HCT116 (cell line): ENCODE measurements around the gene LPIN1.

Source experiments
- ZNF274 ChIP-seq: fragments of 200-500 bp; sonication (Bioruptor generic); IDR thresholded peaks from 2 replicates; pipeline ENCODE4 v1.6.1; 2014; ENCODE audit warnings: mild to moderate bottlenecking, low read depth, low read length, inconsistent platforms
- TF ChIP-seq, protein P1 (sequence below), 3 experiments: fragments of 200-600 bp in 1 of 3; sonication (generic) in 1 of 3; IDR thresholded peaks in 2 of 3; conservative IDR thresholded peaks in 1 of 3; 2 replicates each; pipeline ENCODE4 v1.5.1; 2012 to 2017; ENCODE audit warnings: low read depth in 2 of 3, low read length in 2 of 3, antibody characterized with exemption in 1 of 3, borderline replicate concordance in 1 of 3, control low read depth in 1 of 3, mild to moderate bottlenecking in 1 of 3, mixed read lengths in 1 of 3, mixed run types in 1 of 3, moderate library complexity in 1 of 3; ENCODE audit not compliant: insufficient read depth in 1 of 3
- TF ChIP-seq, protein P2 (sequence below): IDR thresholded peaks from 2 replicates; pipeline ENCODE4 v1.6.1; 2012

DNA sequence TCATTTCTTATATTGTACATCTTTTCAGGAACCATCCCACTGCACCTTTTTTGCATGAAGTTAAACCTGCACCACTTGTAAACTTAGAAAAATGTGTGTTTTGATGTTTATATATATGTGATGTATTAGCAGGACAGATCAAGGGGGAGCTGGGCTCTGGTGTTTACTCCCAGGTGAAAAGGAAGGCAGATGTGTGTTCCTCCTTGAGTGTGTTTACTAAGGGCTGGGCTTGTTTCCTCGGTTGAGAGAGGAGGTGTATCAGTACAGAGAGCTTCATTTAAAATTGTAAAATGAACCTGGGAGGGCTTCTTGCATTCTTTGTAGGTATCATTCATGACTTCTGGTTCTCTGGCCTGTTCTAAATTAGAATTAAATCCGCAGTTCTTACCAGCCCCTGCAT, 14.8 kb downstream of the LPIN1 start:
- TF ChIP-seq, protein P1, sequence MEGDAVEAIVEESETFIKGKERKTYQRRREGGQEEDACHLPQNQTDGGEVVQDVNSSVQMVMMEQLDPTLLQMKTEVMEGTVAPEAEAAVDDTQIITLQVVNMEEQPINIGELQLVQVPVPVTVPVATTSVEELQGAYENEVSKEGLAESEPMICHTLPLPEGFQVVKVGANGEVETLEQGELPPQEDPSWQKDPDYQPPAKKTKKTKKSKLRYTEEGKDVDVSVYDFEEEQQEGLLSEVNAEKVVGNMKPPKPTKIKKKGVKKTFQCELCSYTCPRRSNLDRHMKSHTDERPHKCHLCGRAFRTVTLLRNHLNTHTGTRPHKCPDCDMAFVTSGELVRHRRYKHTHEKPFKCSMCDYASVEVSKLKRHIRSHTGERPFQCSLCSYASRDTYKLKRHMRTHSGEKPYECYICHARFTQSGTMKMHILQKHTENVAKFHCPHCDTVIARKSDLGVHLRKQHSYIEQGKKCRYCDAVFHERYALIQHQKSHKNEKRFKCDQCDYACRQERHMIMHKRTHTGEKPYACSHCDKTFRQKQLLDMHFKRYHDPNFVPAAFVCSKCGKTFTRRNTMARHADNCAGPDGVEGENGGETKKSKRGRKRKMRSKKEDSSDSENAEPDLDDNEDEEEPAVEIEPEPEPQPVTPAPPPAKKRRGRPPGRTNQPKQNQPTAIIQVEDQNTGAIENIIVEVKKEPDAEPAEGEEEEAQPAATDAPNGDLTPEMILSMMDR (IDR thresholded peaks at IDR 0.05 in 2 of 3, conservative IDR thresholded peaks at IDR 0.05 in 1 of 3; ENCODE audit: borderline replicate concordance in 1 of 3, insufficient read depth in 1 of 3, low read depth in 2 of 3, low read length in 2 of 3) = no peak
- TF ChIP-seq ZNF274 = no peak
- TF ChIP-seq, protein P2, sequence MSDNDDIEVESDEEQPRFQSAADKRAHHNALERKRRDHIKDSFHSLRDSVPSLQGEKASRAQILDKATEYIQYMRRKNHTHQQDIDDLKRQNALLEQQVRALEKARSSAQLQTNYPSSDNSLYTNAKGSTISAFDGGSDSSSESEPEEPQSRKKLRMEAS = no peak
